Liver (tissue), 5 donors: ENCODE results near the gene DCDC1. TPM values are rescaled to one million over a fixed set of nuclear protein-coding genes. Genes with fewer than 3 reads are reported as not detected.

Experiments
- FOXA2 ChIP-seq: IDR thresholded peaks from 2 replicates; pipeline ENCODE4 v1.6.1; 2016; ENCODE audit warnings: antibody characterized with exemption
- polyA plus RNA-seq, 2 donors: library from polyadenylated mRNA; stranded (reverse) in 1 of 2; unstranded in 1 of 2; fragments of 200-250 nt in 1 of 2; fragments of >200 nt in 1 of 2; fragmentation: Nextera tagmentation in 1 of 2; extraction: Ambion mirVana in 1 of 2; gene quantifications; one replicate each; pipeline versions ENCODE4 v1.2.1 to v1.2.3, GENCODE V29; 2013 to 2015
- total RNA-seq, 2 donors: library from RNA; depleted of rRNA; stranded (reverse); fragments of >200 nt; gene quantifications; one replicate each; pipeline ENCODE4 v1.2.3, GENCODE V29; 2014
- TF ChIP-seq, protein P1 (sequence below): IDR thresholded peaks from 2 replicates; pipeline ENCODE4 v1.6.1; 2016; ENCODE audit warnings: antibody characterized with exemption, mild to moderate bottlenecking
- donor health status: healthy.
- donor health status: healthy.
- donor health status: healthy.

The DCDC1 gene
- total and polyA plus RNA-seq, 4 donors = 0.38 to 3.5 (median 2.0) TPM

DNA sequence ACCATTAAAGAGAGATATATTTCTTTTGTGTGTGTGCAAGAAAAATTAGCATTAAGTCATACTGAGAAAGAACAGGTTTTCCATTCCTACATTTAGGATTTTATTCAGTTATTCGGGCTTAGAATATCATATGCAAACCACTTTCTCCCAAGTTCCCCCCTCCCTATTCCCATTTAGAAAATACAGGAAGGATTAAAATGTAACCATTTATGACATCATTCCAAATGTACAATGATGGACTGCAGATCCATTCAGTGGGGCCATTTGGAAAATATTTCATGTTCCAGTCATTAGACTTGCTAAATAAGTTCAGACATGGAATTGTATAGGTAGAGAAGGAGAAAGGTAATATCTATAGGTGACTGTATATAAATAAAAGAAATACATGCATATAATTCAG is 554.8 kb downstream of the DCDC1 start (continued):
- TF ChIP-seq, protein P1, sequence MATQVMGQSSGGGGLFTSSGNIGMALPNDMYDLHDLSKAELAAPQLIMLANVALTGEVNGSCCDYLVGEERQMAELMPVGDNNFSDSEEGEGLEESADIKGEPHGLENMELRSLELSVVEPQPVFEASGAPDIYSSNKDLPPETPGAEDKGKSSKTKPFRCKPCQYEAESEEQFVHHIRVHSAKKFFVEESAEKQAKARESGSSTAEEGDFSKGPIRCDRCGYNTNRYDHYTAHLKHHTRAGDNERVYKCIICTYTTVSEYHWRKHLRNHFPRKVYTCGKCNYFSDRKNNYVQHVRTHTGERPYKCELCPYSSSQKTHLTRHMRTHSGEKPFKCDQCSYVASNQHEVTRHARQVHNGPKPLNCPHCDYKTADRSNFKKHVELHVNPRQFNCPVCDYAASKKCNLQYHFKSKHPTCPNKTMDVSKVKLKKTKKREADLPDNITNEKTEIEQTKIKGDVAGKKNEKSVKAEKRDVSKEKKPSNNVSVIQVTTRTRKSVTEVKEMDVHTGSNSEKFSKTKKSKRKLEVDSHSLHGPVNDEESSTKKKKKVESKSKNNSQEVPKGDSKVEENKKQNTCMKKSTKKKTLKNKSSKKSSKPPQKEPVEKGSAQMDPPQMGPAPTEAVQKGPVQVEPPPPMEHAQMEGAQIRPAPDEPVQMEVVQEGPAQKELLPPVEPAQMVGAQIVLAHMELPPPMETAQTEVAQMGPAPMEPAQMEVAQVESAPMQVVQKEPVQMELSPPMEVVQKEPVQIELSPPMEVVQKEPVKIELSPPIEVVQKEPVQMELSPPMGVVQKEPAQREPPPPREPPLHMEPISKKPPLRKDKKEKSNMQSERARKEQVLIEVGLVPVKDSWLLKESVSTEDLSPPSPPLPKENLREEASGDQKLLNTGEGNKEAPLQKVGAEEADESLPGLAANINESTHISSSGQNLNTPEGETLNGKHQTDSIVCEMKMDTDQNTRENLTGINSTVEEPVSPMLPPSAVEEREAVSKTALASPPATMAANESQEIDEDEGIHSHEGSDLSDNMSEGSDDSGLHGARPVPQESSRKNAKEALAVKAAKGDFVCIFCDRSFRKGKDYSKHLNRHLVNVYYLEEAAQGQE = no peak
- TF ChIP-seq FOXA2 = no peak

Other genes with a start within 250 kb of the DCDC1 start
- 10 to 100 TPM in 1 of 2 donors, 1 to 10 TPM in 1; 6.2 to 16.8 TPM for gene DNAJC24, start 121 bp upstream of the DCDC1 start, total RNA-seq
- 1 to 10 TPM; 3.8 to 6.2 TPM for gene DNAJC24, start 121 bp upstream of the DCDC1 start, polyA plus RNA-seq
- gene IMMP1L, start 139.9 kb upstream of the DCDC1 start, total RNA-seq = 10 to 100 TPM in 1 of 2 donors, 1 to 10 TPM in 1; 10.0 to 28.1 TPM
- 10 to 100 TPM in 1 of 2 donors, 1 to 10 TPM in 1; 8.2 to 20.4 TPM for gene IMMP1L, start 139.9 kb upstream of the DCDC1 start, polyA plus RNA-seq
- gene ELP4, start 140.0 kb upstream of the DCDC1 start, total RNA-seq = 10 to 100 TPM; 16.1 to 18.8 TPM
- 1 to 10 TPM; 6.0 to 8.8 TPM for gene ELP4, start 140.0 kb upstream of the DCDC1 start, polyA plus RNA-seq